AG09319 (cell line): ENCODE data around the gene ELL.

Experiments
- DNase-seq: peaks from one replicate; pipeline ENCODE4 v3.0.0-alpha.2; 2010; ENCODE audit warnings: low read depth; ENCODE audit errors: extremely low read depth
- TF ChIP-seq, protein P1 (sequence below): IDR thresholded peaks from 2 replicates; pipeline ENCODE4 v1.5.1; 2011; ENCODE audit warnings: low read depth, mild to moderate bottlenecking, inconsistent platforms, low read length, moderate library complexity

The ELL gene

DNA sequence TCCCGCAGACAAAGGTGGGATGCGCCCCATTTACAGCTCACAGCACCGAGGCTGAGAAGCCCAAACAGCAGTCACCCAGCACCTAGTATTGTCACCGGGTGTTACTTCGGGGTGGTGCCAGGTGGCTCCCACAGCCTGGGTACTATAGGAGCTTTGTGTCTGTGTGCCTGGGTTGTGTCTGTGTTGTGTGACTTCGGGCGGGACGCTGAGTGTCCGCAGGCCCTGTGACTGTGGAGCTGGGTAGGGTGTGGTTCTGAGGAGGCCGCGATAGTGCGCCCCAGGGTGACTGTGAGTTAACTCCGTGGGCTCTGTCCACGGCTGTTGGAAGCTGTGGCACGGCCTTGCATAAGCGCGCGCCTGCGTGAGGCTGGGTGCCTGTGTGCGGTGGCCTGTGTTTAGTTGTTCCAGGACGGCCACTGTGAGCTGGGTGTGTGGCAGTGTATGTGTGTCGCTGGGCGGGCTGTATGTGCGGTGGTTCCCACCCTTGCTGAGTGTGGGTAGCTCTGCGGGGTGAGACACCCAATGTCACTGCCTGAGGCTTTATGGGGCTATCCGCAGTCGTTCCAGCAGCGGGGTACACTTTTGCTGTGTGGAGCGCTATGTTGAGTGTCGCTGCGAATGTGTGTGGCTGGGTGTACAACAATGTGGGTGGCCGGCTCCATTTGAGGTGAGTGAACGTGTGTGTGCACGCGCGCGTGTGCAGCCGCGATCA is 103.2 kb downstream of the ELL start:
- TF ChIP-seq, protein P1, sequence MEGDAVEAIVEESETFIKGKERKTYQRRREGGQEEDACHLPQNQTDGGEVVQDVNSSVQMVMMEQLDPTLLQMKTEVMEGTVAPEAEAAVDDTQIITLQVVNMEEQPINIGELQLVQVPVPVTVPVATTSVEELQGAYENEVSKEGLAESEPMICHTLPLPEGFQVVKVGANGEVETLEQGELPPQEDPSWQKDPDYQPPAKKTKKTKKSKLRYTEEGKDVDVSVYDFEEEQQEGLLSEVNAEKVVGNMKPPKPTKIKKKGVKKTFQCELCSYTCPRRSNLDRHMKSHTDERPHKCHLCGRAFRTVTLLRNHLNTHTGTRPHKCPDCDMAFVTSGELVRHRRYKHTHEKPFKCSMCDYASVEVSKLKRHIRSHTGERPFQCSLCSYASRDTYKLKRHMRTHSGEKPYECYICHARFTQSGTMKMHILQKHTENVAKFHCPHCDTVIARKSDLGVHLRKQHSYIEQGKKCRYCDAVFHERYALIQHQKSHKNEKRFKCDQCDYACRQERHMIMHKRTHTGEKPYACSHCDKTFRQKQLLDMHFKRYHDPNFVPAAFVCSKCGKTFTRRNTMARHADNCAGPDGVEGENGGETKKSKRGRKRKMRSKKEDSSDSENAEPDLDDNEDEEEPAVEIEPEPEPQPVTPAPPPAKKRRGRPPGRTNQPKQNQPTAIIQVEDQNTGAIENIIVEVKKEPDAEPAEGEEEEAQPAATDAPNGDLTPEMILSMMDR = no peak
- no peak for DNase-seq

DNA sequence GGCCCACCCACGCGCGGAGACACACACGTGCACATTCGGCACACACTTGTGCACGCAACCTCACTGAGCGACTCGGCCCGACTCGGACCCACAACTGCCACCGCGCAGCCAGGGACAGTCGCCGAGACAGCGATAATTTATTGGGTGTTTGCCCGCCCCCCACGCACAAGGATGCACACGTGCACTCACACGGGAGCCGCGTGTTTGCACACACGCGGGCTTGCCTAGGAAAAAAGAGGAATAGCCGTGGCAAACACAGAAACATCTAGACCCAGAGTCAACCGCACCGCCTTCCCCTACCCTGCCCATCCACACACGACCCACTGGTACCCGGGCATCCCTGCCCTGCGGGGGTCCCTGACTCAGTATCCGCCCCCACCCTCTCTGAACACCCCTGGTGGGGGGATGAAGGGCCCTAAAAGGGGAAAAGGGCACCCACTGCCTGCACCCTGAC is 103.8 kb downstream of the ELL start:
- no peak for DNase-seq
- TF ChIP-seq, protein P1 = no peak

DNA sequence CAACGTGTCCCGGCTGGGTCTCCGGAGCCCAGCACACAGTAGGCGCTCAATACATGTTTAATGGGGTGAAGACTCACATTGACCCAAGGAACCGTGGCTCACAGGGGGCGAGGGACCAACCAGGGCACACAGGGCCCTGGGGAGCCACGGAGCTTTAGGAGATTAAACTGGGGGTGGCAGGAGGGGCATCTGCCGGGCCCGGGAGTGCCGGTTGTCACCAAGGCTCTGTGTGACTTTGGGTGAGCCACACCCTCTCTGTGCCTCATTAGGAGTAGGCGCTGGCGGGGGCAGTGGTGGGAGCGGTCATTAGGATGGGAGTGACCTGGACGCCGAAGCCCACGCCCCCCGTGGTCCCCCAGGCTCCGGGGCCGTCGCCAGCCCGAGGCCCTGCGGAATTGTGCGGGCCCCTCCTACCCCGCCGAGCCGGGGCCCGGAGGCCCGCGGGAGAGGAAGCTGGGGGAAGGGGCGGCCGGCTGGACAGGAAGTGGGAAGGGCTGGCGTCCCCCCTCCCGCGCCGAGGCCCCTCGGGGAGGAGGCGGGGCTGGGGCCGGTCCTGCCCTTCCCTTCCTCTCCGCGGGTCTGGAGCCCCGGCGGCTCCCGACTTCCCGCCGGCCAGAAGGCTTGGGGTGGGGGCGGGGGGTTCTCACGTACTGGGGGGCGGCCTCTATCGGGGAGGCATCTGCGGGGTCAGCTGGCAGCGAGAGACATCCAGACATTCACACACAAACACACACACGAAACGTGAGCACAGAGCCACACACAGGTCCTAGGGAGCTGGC is 104.4 kb downstream of the ELL start:
- TF ChIP-seq, protein P1 = no peak
- no peak for DNase-seq

DNA sequence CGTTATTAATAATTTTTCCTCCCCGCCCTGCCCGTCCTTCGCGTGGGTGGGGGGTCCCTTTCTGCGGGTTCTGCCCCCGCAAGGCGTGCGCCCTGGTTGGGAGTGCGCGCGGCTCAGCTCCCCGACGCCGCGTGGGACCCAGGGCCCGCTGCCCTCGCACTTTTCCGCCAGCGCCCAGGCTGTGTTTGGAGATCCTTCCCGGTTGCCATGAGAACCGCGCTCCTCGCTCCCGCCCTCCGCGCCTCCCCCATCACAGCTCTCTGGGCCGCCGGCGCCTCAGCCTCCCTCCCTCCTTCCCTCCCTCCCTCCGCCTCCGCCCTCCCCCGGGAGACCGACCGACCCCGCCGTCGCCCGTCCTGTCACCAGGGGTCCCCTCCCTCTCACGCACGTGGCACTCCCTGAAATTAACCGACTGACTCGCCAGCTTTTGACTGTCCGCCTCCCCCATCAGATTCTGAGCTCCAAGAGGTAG is 105.1 kb downstream of the ELL start:
- TF ChIP-seq, protein P1 = no peak
- DNase-seq = peak; percentile 71

DNA sequence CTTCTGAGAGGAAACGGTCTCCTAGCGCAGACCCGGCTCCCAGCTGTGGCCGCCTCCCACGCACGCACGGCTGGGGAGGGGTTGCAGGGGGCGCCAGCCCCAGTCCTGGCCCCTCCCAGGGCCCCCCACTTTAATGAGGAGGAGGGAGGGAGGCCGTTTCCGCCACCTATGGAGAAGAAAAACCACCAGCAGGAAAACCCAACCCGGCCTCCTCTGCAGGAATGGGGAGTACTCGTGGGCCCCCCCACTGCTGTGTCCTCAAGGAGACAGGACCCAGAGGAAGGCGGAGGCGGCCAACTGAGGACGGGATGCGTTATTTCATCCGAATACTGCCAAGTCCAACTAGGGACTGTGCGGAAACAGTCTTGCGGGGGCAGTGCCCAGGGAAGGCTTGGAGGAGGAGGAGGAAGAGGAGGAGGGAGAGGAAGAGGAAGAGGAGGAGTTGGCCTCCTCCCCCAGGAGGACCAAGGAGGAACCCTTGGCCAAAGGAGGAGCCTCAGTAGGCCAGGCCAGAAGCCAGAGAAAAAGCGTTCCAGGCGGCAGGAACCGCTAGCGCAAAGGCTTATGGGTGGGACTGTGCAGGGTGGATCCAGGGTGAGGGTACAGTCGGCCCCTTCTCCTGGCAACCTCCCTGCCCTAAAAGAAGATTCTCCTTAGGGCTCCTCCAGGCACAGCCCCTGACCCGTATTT is 106.5 kb downstream of the ELL start:
- DNase-seq = peak; percentile 71
- TF ChIP-seq, protein P1 = no peak; the same call in 1 of the 2 replicates

DNA sequence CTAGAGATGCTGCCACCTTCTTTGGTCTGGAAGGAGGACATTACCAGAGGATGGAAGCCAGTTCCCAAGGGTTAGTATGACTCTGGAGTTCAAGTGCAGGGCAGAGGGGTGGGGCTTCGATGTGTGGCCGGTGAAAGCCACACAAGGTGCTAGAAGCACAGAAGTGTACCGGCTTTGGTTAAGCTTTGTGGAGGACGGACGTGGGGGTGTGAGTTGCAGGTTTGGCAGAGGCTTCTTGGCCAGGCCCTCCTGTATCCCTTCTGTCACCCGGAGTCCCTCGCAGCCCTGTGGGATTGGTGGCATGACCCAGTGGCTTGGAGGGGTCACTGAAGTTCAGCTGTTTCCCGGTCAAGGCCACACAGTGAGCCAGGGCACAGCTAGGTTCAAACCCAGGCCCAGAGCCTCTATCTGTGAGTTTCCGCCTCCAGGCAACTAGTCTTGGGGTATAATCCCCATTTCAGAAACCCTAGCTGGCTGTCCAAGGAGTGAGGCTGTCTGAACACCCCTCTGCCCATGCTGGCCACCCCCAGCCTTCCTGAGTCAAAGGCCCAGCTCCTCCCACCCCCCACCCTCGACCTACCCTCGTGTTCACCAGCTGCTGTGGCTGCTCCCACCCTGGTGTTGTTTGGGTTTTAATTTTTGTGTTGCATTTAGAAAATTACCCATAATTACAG is 107.2 kb downstream of the ELL start:
- TF ChIP-seq, protein P1 = no peak
- no peak for DNase-seq
